Transverse colon (tissue), 4 donors: ENCODE measurements around the gene CCDC160. TPM values are rescaled to one million over a fixed set of nuclear protein-coding genes. Genes with fewer than 3 reads are reported as not detected.

Experiments
- DNase-seq: peaks from one replicate; pipeline ENCODE4 v3.0.0-alpha.2; 2019
- H3K27ac ChIP-seq, 4 donors: fragments of 200-600 bp; sonication (generic); 2 replicates each; pipeline ENCODE4 v1.5.1; 2016 to 2018; ENCODE audit warnings: inconsistent platforms in 4 of 4
- H3K27me3 ChIP-seq: fragments of 200-600 bp; sonication (generic); 2 replicates; pipeline ENCODE4 v1.5.1; 2017; ENCODE audit warnings: inconsistent platforms
- H3K36me3 ChIP-seq, 4 donors: fragments of 200-600 bp; sonication (generic); 2 replicates each; pipeline ENCODE4 v1.5.1; 2017 to 2019; ENCODE audit warnings: inconsistent platforms in 4 of 4
- H3K4me1 ChIP-seq, 4 donors: fragments of 200-600 bp; sonication (generic); 2 replicates each; pipeline ENCODE4 v1.5.1; 2017 to 2020; ENCODE audit warnings: inconsistent platforms in 4 of 4
- H3K4me3 ChIP-seq, 4 donors: fragments of 200-600 bp; sonication (generic); 1 replicate in 1 of 4; 2 replicates in 3 of 4; pipeline versions ENCODE4 v1.5.1 to v1.6.1; 2017 to 2019; ENCODE audit warnings: inconsistent platforms in 4 of 4
- H3K9me3 ChIP-seq, 2 donors: fragments of 200-600 bp; sonication (generic); 2 replicates each; pipeline ENCODE4 v1.5.1; 2017 to 2019; ENCODE audit warnings: inconsistent platforms in 2 of 2
- CTCF ChIP-seq, 5 experiments: fragments of 200-600 bp in 3 of 5; fragments of 450-650 bp in 2 of 5; sonication (generic) in 3 of 5; IDR thresholded peaks; 1 replicate in 2 of 5; 2 replicates in 3 of 5; pipeline ENCODE4 v1.5.1; 2016 to 2017; ENCODE audit warnings: antibody characterized with exemption in 5 of 5, inconsistent platforms in 3 of 5, mild to moderate bottlenecking in 2 of 5, moderate library complexity in 1 of 5
- EP300 ChIP-seq: sonication (generic); formaldehyde crosslinking; IDR thresholded peaks from one replicate; pipeline ENCODE4 v1.6.1; 2017; ENCODE audit warnings: antibody characterized with exemption, low read depth
- POLR2A ChIP-seq: fragments of 450-650 bp; IDR thresholded peaks from one replicate; pipeline ENCODE4 v1.6.1; 2016; ENCODE audit warnings: antibody characterized with exemption, mild to moderate bottlenecking, moderate library complexity
- POLR2AphosphoS5 ChIP-seq, 3 donors: sonication (generic); formaldehyde crosslinking; IDR thresholded peaks; one replicate each; pipeline ENCODE4 v1.6.1; 2016; ENCODE audit warnings: antibody characterized with exemption in 3 of 3
- WGBS, 2 donors: methylation state at CpG; one replicate each; pipeline ENCODE4 v1.1.5; 2018; ENCODE audit warnings: low coverage in 1 of 2; 5-methylcytosine and 5-hydroxymethylcytosine counted together
- in situ Hi-C, 4 donors: fragments of 200-750 bp; cut with MboI; loops; one replicate each; pipeline versions ENCODE4 v1.15.0 to v1.15.1; 2017; ENCODE audit warnings: low sequenced_read_pairs in 3 of 4, low pct_ligation_motif_present in 1 of 4, low pct_unique_long_range_greater_than_20kb in 1 of 4
- intact Hi-C: fragments of 100-400 bp; cut with DNase I; formaldehyde crosslinking; loops from one replicate; pipeline ENCODE4 v1.15.1; 2023; ENCODE audit warnings: low total_unique reads
- total RNA-seq, 4 donors: library from RNA; depleted of rRNA; stranded (reverse); fragments of >200 nt; gene quantifications; one replicate each; pipeline ENCODE4 v1.1.0, GENCODE V29; 2016

Gene CCDC160
- total RNA-seq, 4 donors from 2014 or later = 0.64 TPM; not detected in 3

GRCh38 chrX:134240209-134240608 lies 3.2 kb downstream of the CCDC160 start:
- WGBS, 2 donors = 54% methylated on average over 2 of the region's 2 CpGs; no CpG with 5 or more reads in 1 of the 2 donors
- no peaks in the 10 kb centered on the region for H3K36me3 ChIP-seq
- no peak for TF ChIP-seq POLR2AphosphoS5 (IDR thresholded peaks at IDR 0.05)
- TF ChIP-seq EP300 = no peak
- TF ChIP-seq POLR2A = no peak
- TF ChIP-seq CTCF (IDR thresholded peaks at IDR 0.05) = no peak
- peaks cover 0 to 4% (median 0%) of the 10 kb centered on the region in 4 donors for H3K4me1 ChIP-seq
- intact Hi-C loops (no loop called here), in situ Hi-C loops (no loop called here)
- peaks cover 9% of the 10 kb centered on the region for H3K27me3 ChIP-seq
- no peak overlapping the region for H3K27ac ChIP-seq
- no peaks in the 10 kb centered on the region for H3K9me3 ChIP-seq
- no peak for DNase-seq
- H3K4me3 ChIP-seq = no peak overlapping the region

- Histone ChIP-seq H3K4me3 (no peak overlapping the region), H3K27ac (no peak overlapping the region), H3K36me3 (no peaks in the 10 kb centered on the region), H3K9me3 (no peaks in the 10 kb centered on the region), H3K4me1 (peaks cover 0 to 4% (median 0%) of the 10 kb centered on the region in 4 donors), H3K27me3 (peaks cover 2% of the 10 kb centered on the region)
- 34 to 44% methylated on average over 1 of the region's 1 CpG for WGBS, 2 donors
- in situ Hi-C loops = no loop called here
- intact Hi-C loops = no loop called here
- DNase-seq = no peak
- no peak for TF ChIP-seq CTCF (IDR thresholded peaks at IDR 0.05)
- TF ChIP-seq POLR2A = no peak
- no peak for TF ChIP-seq POLR2AphosphoS5 (IDR thresholded peaks at IDR 0.05)
- no peak for TF ChIP-seq EP300
Observed at GRCh38 chrX:134241960-134242619, 5.1 kb downstream of the CCDC160 start.

- intact Hi-C loops = no loop called here
- TF ChIP-seq POLR2AphosphoS5 (IDR thresholded peaks at IDR 0.05) = no peak
- no peak for TF ChIP-seq POLR2A
- TF ChIP-seq EP300 = no peak
- no peak for TF ChIP-seq CTCF (IDR thresholded peaks at IDR 0.05)
- no peak overlapping the region for H3K4me3 ChIP-seq
- H3K9me3 ChIP-seq = no peaks in the 10 kb centered on the region
- H3K27ac ChIP-seq = no peak overlapping the region
- H3K27me3 ChIP-seq = no peaks in the 10 kb centered on the region
- in situ Hi-C loops = no loop called here
- no peak for DNase-seq
- H3K4me1 ChIP-seq = no peaks in the 10 kb centered on the region
- no peaks in the 10 kb centered on the region for H3K36me3 ChIP-seq
Observed at GRCh38 chrX:134244043-134244442, 7.1 kb downstream of the CCDC160 start.

GRCh38 chrX:134246282-134246681 lies 9.3 kb downstream of the CCDC160 start:
- Histone ChIP-seq H3K4me1 (no peaks in the 10 kb centered on the region), H3K27ac (no peak overlapping the region), H3K36me3 (no peaks in the 10 kb centered on the region), H3K4me3 (no peak overlapping the region), H3K27me3 (no peaks in the 10 kb centered on the region), H3K9me3 (no peaks in the 10 kb centered on the region)
- intact Hi-C loops (no loop called here), in situ Hi-C loops (no loop called here)
- WGBS, 2 donors = 32 to 40% methylated on average over 3 to 7 of the region's 7 CpGs
- DNase-seq = no peak
- TF ChIP-seq EP300 (no peak), CTCF (IDR thresholded peaks at IDR 0.05) (no peak), POLR2AphosphoS5 (IDR thresholded peaks at IDR 0.05) (no peak), POLR2A (no peak)
